ENCODE data around the gene MXRA7.

The MXRA7 gene

DNA sequence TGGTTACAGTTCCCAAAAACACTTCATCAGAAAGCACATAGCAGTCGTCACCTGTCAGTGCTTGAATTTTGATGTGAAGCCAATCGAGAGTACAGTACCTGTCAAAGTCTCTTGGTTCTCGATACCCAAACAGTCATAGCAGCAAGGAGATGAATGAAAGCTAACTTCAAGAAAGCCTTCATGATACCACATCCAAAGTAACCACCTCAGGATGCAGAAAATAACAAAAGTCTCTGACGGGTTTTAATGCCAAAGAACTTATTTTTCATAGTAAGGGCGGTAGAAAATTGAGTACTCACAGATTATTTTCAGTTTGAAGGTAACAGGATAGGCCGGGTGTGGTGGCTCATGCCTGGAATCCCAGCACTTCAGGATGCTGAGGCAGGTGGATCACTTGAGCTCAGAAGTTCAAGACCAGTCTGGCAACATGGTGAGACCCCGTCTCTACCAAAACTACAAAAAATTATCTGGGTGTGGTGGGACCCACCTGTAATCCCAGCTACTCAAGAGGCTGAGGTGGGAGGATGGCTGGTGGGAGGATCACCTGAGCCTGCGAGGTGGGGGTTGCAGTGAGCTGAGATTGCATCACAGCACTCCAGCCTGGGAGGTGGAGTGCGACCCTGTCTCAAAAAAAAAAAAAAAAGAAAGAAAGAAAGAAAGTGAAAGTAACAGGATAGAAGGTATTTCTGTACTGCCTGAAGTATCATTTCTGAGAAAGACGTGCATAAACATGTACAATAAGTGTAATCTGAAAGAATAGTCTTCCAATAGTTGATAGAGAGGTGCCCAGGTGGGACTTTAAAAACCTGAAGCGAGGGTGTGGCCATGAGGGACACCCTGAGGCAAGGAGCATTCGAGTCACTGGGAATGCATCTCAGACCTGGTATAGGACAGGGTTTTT, 42.5 kb upstream of the MXRA7 start:
- H3K9me3 ChIP-seq (ENCODE audit: insufficient read depth, low read length): no peaks in the 10 kb centered on the region
- peaks cover 14% of the 10 kb centered on the region for H3K4me1 ChIP-seq (ENCODE audit: low read length)
- no peak for TF ChIP-seq CTCF (IDR thresholded peaks at IDR 0.05; ENCODE audit: low read depth, low read length)
- no peak for TF ChIP-seq EZH2phosphoT487 (IDR thresholded peaks at IDR 0.05; ENCODE audit: low read depth)
- H3K79me2 ChIP-seq (ENCODE audit: low read length): no peaks in the 10 kb centered on the region
- H3K9ac ChIP-seq (ENCODE audit: low read length): no peak overlapping the region
- no peak overlapping the region for H3K4me3 ChIP-seq (ENCODE audit: low read length)
- no peaks in the 10 kb centered on the region for H3K36me3 ChIP-seq (replicated peaks; ENCODE audit: low read depth, low read length)
- no peak overlapping the region for H3K27ac ChIP-seq (ENCODE audit: low read length)
- H2AFZ ChIP-seq (ENCODE audit: low read depth, low read length): no peak overlapping the region
- H3K4me2 ChIP-seq (ENCODE audit: low read length): peak overlapping the region; percentile 54
- no peaks in the 10 kb centered on the region for H3K27me3 ChIP-seq (ENCODE audit: low read depth, low read length)
- H4K20me1 ChIP-seq (ENCODE audit: insufficient read depth, low read length): no peaks in the 10 kb centered on the region

- Histone ChIP-seq H3K9me3 (ENCODE audit: insufficient read depth, low read length) (no peaks in the 10 kb centered on the region), H3K4me3 (ENCODE audit: low read length) (no peak overlapping the region), H3K4me1 (ENCODE audit: low read length) (peaks cover 14% of the 10 kb centered on the region), H4K20me1 (ENCODE audit: insufficient read depth, low read length) (no peaks in the 10 kb centered on the region), H3K27ac (ENCODE audit: low read length) (no peak overlapping the region), H2AFZ (ENCODE audit: low read depth, low read length) (no peak overlapping the region), H3K79me2 (ENCODE audit: low read length) (no peaks in the 10 kb centered on the region), H3K36me3 (replicated peaks; ENCODE audit: low read depth, low read length) (no peaks in the 10 kb centered on the region), H3K9ac (ENCODE audit: low read length) (no peak overlapping the region), H3K27me3 (ENCODE audit: low read depth, low read length) (no peaks in the 10 kb centered on the region), H3K4me2 (ENCODE audit: low read length) (no peak overlapping the region)
- TF ChIP-seq CTCF (IDR thresholded peaks at IDR 0.05; ENCODE audit: low read depth, low read length) (no peak), EZH2phosphoT487 (IDR thresholded peaks at IDR 0.05; ENCODE audit: low read depth) (no peak)
Measured at GRCh38 chr17:76752006-76752405, 41.2 kb upstream of the MXRA7 start.

DNA sequence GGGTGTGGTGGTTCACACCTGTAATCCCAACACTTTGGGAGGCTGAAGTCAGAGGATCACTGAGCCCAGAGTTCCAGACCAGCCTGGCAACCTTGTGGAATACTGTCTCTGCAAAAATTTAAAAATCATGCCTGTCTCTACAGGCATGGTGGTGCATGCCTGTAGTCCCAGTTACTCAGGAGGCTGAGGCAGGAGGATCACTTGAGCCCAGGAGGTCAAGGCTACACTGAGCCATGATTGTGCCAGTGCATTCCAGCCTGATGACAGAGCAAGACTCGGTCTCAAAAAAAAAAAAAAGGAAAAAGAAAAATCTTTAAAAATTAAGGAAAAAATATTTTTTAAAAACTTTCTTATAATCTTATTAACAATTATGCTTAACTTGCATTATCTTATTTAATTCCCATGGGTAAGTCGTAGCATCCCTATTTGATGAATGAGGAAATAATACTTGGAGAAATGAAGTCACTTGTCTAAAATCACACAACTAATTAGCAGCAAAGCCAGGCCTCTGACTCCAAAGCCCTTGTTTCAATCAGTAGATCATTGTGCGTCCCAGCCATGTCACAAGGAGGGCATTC, 40.7 kb upstream of the MXRA7 start:
- H3K27me3 ChIP-seq (ENCODE audit: low read depth, low read length): no peaks in the 10 kb centered on the region
- H3K36me3 ChIP-seq (replicated peaks; ENCODE audit: low read depth, low read length): peaks cover 2% of the 10 kb centered on the region
- TF ChIP-seq EZH2phosphoT487 (IDR thresholded peaks at IDR 0.05; ENCODE audit: low read depth) (no peak), CTCF (IDR thresholded peaks at IDR 0.05; ENCODE audit: low read depth, low read length) (no peak)
- H3K4me3 ChIP-seq (ENCODE audit: low read length): no peak overlapping the region
- no peaks in the 10 kb centered on the region for H3K9me3 ChIP-seq (ENCODE audit: insufficient read depth, low read length)
- no peak overlapping the region for H2AFZ ChIP-seq (ENCODE audit: low read depth, low read length)
- no peaks in the 10 kb centered on the region for H3K79me2 ChIP-seq (ENCODE audit: low read length)
- H3K4me2 ChIP-seq (ENCODE audit: low read length): no peak overlapping the region
- H4K20me1 ChIP-seq (ENCODE audit: insufficient read depth, low read length): no peaks in the 10 kb centered on the region
- H3K9ac ChIP-seq (ENCODE audit: low read length): no peak overlapping the region
- H3K27ac ChIP-seq (ENCODE audit: low read length): no peak overlapping the region
- H3K4me1 ChIP-seq (ENCODE audit: low read length): peaks cover 14% of the 10 kb centered on the region

DNA sequence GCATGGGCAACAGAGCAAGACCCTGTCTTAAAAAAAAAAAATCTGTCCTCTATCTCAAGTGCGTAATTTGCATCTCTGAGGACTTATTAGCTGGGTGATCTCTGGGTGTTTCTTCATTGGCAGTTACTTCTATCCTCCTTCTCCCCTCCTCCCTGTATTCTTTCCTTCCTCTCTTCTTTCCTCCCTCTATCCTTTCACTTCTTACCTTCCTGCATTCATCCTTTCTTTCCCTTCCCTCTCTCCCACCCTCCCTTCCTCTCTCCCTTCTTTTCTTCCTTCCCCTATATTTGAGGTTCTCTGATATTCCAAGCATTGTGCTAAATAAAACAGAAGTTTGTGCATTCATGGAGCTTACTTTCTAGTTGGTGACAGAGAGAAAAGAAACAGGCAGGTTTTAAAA, 37.9 kb upstream of the MXRA7 start:
- Histone ChIP-seq H3K36me3 (replicated peaks; ENCODE audit: low read depth, low read length) (peaks cover 13% of the 10 kb centered on the region), H3K79me2 (ENCODE audit: low read length) (no peaks in the 10 kb centered on the region), H3K4me1 (ENCODE audit: low read length) (peaks cover 13% of the 10 kb centered on the region), H3K27ac (ENCODE audit: low read length) (no peak overlapping the region), H3K9ac (ENCODE audit: low read length) (no peak overlapping the region), H3K4me2 (ENCODE audit: low read length) (no peak overlapping the region), H3K27me3 (ENCODE audit: low read depth, low read length) (no peaks in the 10 kb centered on the region), H2AFZ (ENCODE audit: low read depth, low read length) (no peak overlapping the region), H3K9me3 (ENCODE audit: insufficient read depth, low read length) (no peaks in the 10 kb centered on the region), H4K20me1 (ENCODE audit: insufficient read depth, low read length) (no peaks in the 10 kb centered on the region), H3K4me3 (ENCODE audit: low read length) (no peak overlapping the region)
- no peak for TF ChIP-seq EZH2phosphoT487 (IDR thresholded peaks at IDR 0.05; ENCODE audit: low read depth)
- TF ChIP-seq CTCF (IDR thresholded peaks at IDR 0.05; ENCODE audit: low read depth, low read length): no peak

Measured in OCI-LY3 (cell line).